ES-I3 (cell line): ENCODE measurements around the gene PEX1.
A peak's percentile ranks its signal among the peaks of the same experiment; 100 is the strongest.

Experiments used
- H3K36me3 ChIP-seq: 2 replicates; pipeline ENCODE4 v1.6.1; 2013; ENCODE audit warnings: mild to moderate bottlenecking, low read length, control low read depth, moderate library complexity; ENCODE audit not compliant: insufficient read depth
- H3K4me1 ChIP-seq: 2 replicates; pipeline ENCODE4 v1.6.1; 2013; ENCODE audit warnings: mild to moderate bottlenecking, control low read depth, low read length; ENCODE audit not compliant: insufficient read depth
- H3K9ac ChIP-seq: 2 replicates; pipeline ENCODE4 v1.6.1; 2013; ENCODE audit warnings: low read depth, mild to moderate bottlenecking, low read length, moderate library complexity
- H3K9me3 ChIP-seq: 2 replicates; pipeline ENCODE4 v1.6.1; 2013; ENCODE audit warnings: mild to moderate bottlenecking, low read length, moderate library complexity; ENCODE audit not compliant: control insufficient read depth, insufficient read depth

Gene PEX1

GRCh38 chr7:92527300-92528187 lies 776 bp downstream of the PEX1 start:
- H3K36me3 ChIP-seq = peaks cover 6% of the 10 kb centered on the region; the same call in 1 of the 2 replicates
- H3K4me1 ChIP-seq = peaks cover 5% of the 10 kb centered on the region; the same call in 1 of the 2 replicates

DNA sequence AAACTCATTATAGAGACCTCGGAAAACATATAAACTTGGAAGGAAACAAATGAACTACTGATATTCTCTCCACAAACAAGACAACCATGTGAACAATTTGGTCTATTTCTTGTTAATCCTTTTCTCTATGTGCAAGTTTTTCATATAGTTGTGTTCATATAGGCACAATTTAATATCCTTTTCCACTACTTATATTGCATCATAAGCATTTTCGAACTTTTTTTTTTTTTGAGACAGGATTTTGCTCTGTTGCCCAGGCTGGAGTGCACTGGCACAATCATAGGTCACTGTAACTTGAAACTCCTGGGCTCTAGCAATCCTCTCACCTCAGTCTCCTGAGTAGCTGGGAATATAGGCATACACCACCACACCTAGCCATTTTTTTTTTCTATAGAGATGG lies 5.2 kb downstream of the PEX1 start:
- Histone ChIP-seq H3K9me3 (no peaks in the 10 kb centered on the region), H3K4me1 (peaks cover 5% of the 10 kb centered on the region; the same call in 1 of the 2 replicates), H3K9ac (no peak overlapping the region), H3K36me3 (no peaks in the 10 kb centered on the region)

More at GRCh38 chr7:92527300-92528187, 776 bp downstream of the PEX1 start:
- Histone ChIP-seq H3K9ac (peak overlapping the region; percentile 82), H3K9me3 (no peaks in the 10 kb centered on the region)

- H3K4me1 ChIP-seq = no peaks in the 10 kb centered on the region
- no peak overlapping the region for H3K9ac ChIP-seq
- H3K9me3 ChIP-seq = no peaks in the 10 kb centered on the region
Observed at GRCh38 chr7:92520024-92520423, 8.3 kb downstream of the PEX1 start.

GRCh38 chr7:92517631-92518030 lies 10.7 kb downstream of the PEX1 start:
- no peak overlapping the region for H3K9ac ChIP-seq
- H3K9me3 ChIP-seq = no peaks in the 10 kb centered on the region
- H3K36me3 ChIP-seq = peaks cover 5% of the 10 kb centered on the region
- H3K4me1 ChIP-seq = no peaks in the 10 kb centered on the region

More at GRCh38 chr7:92520024-92520423, 8.3 kb downstream of the PEX1 start:
- peaks cover 2% of the 10 kb centered on the region; the same call in 1 of the 2 replicates for H3K36me3 ChIP-seq

GRCh38 chr7:92513167-92513902 lies 15.0 kb downstream of the PEX1 start:
- H3K36me3 ChIP-seq = peaks cover 5% of the 10 kb centered on the region

DNA sequence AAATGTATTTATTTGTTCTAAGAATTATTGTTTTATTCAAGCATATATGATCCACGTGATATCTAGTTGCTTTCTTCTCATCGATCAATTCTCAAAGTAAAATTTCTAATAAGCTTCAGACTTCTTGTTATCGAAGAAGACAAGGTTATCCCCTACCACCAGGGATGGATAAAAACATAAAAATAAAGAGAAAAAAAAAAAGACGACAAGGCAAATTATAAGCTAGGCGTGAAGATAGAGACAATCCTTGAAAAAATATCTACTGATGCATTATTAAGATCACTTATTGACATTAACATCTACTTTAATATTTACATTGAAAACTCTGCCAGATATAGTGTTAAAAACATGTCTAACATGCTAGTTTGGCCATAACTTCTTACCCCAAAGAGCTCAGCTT lies 19.4 kb downstream of the PEX1 start:
- H3K36me3 ChIP-seq = peaks cover under 1% of the 10 kb centered on the region; the same call in 1 of the 2 replicates
- no peaks in the 10 kb centered on the region for H3K9me3 ChIP-seq
- H3K4me1 ChIP-seq = no peaks in the 10 kb centered on the region
- H3K9ac ChIP-seq = no peak overlapping the region

More at GRCh38 chr7:92513167-92513902, 15.0 kb downstream of the PEX1 start:
- no peaks in the 10 kb centered on the region for H3K4me1 ChIP-seq
- H3K9me3 ChIP-seq = no peaks in the 10 kb centered on the region
- H3K9ac ChIP-seq = no peak overlapping the region

- H3K9ac ChIP-seq = no peak overlapping the region
- no peaks in the 10 kb centered on the region for H3K9me3 ChIP-seq
- no peaks in the 10 kb centered on the region for H3K4me1 ChIP-seq
- peaks cover 3% of the 10 kb centered on the region; the same call in 1 of the 2 replicates for H3K36me3 ChIP-seq
Observed at GRCh38 chr7:92506363-92506762, 22.0 kb downstream of the PEX1 start.

DNA sequence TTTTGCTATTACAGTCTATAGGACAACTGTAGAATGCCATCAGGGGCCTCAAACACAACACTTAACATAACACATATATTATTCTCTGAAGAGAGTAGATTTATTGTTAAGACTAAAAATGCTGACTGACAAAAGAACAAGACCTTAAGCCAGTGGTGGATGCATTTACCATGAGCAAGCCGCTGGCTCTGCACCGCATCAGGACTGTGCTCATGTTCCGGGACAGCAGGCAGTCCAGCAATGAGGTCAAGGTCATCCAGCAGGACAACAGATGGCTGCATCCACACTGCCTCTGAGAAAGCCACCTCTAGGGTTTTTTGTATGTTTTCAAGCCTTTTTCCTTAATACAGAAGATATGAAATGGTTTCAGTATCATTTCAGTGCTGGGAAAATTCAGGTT lies 23.8 kb downstream of the PEX1 start:
- Histone ChIP-seq H3K9me3 (no peaks in the 10 kb centered on the region), H3K4me1 (no peaks in the 10 kb centered on the region), H3K36me3 (peaks cover 8% of the 10 kb centered on the region), H3K9ac (no peak overlapping the region)

- peaks cover 11% of the 10 kb centered on the region for H3K36me3 ChIP-seq
- no peaks in the 10 kb centered on the region for H3K4me1 ChIP-seq
- no peak overlapping the region for H3K9ac ChIP-seq
- H3K9me3 ChIP-seq = no peaks in the 10 kb centered on the region
Observed at GRCh38 chr7:92503767-92504166, 24.6 kb downstream of the PEX1 start.

DNA sequence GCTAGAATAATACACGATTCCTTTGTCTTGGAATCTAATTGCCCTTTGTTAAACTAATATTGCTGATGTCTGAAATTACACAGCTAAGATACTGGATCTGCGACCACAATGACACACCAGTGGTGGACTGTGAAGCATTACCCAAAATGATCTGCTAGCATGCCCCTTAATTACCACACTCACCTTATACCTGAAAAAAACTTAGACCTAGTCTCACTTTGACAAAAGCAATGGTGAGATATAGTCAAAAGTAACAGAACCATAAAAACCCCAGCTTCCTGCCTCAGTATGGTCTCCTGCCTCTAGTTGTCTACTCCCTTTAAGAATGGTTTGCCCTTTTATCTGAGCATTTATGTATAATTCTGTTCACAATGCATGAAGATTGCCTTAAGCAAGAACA lies 29.8 kb downstream of the PEX1 start:
- H3K9me3 ChIP-seq = no peaks in the 10 kb centered on the region
- no peaks in the 10 kb centered on the region for H3K4me1 ChIP-seq
- H3K36me3 ChIP-seq = peaks cover 14% of the 10 kb centered on the region
- no peak overlapping the region for H3K9ac ChIP-seq

DNA sequence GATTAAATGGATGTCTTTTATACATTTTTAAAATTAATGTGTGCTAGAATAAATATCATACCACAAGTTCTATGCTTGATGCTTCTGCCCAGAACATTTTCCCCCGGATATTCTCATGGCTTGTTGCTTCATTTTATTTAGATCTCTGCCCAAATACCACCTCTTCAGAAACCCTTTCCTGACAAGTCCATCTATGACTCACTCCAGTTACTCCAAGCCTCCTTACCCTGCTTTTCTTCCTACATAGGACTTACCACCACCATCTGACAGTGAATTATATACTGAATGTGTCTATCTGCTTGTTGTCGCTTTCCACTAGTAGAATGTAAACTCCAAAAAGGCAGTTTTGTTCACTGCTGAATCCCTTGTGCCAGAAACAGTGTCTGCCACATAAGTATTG lies 31.4 kb downstream of the PEX1 start:
- Histone ChIP-seq H3K36me3 (peaks cover 12% of the 10 kb centered on the region), H3K4me1 (no peaks in the 10 kb centered on the region), H3K9me3 (no peaks in the 10 kb centered on the region), H3K9ac (no peak overlapping the region)

DNA sequence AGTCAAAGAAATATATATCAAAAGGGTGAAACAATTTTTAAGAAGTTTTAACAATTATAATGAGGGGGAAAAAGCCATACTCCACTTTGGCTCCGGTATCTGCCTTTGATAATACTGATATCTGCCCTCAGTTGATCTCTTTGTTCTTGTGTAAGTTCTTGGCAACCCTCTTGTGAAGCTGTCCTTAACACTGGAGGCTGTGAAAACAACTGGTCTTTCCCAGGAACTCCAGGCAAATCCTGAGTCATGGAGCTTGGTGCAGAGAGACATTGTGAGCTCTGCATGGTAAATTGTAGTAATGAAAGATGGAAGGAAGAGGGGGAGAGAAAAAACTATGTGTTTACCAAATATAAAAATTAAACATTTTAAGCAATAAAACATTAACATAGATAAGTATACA lies 38.7 kb downstream of the PEX1 start:
- peaks cover 8% of the 10 kb centered on the region for H3K36me3 ChIP-seq

GRCh38 chr7:92487804-92488203 lies 40.5 kb downstream of the PEX1 start:
- Histone ChIP-seq H3K36me3 (peaks cover 8% of the 10 kb centered on the region), H3K9me3 (no peaks in the 10 kb centered on the region), H3K9ac (no peak overlapping the region), H3K4me1 (no peaks in the 10 kb centered on the region)

More for the DNA sequence above, 38.7 kb downstream of the PEX1 start:
- H3K9ac ChIP-seq = no peak overlapping the region
- no peaks in the 10 kb centered on the region for H3K9me3 ChIP-seq
- no peaks in the 10 kb centered on the region for H3K4me1 ChIP-seq

- H3K36me3 ChIP-seq = peaks cover 5% of the 10 kb centered on the region
- no peaks in the 10 kb centered on the region for H3K9me3 ChIP-seq
- H3K4me1 ChIP-seq = no peaks in the 10 kb centered on the region
- no peak overlapping the region for H3K9ac ChIP-seq
Observed at GRCh38 chr7:92485974-92486373, 42.3 kb downstream of the PEX1 start.
